H1 (cell line): ENCODE results near the gene DNAH8. TPM values are rescaled to one million over a fixed set of nuclear protein-coding genes. Genes with fewer than 3 reads are reported as not detected.
A peak's percentile ranks its signal among the peaks of the same experiment; 100 is the strongest.

Experiments
- CTCF ChIA-PET: fragments of 300-600 bp; sonication (Branson Sonifier 250); formaldehyde crosslinking; loops from one replicate; lab custom pipeline; 2021; ENCODE audit not compliant: partially characterized antibody; lab: Charles Lee
- POLR2A ChIA-PET: fragments of 300-600 bp; sonication (Branson Sonifier 250); formaldehyde crosslinking; loops from one replicate; lab custom pipeline; 2021; ENCODE audit warnings: inconsistent platforms; ENCODE audit not compliant: partially characterized antibody; lab: Charles Lee
- DNase-seq, 2 experiments: peaks; one replicate each; pipeline versions ENCODE4 v3.0.0 to v3.0.0-alpha.2; 2010 to 2022; ENCODE audit warnings: low spot score in 2 of 2, low read depth in 1 of 2, mixed read lengths in 1 of 2
- FAIRE-seq: peaks from 2 replicates; lab custom pipeline; 2011; peaks lifted over from hg19 to GRCh38; lab: Jason Lieb, UNC
- H2AFZ ChIP-seq: 2 replicates; pipeline ENCODE4 v1.8.1; 2012; ENCODE audit warnings: low read length, inconsistent platforms
- H2AK5ac ChIP-seq: 2 replicates; pipeline ENCODE4 v1.6.1; 2013; ENCODE audit warnings: low read depth, low read length
- H2BK120ac ChIP-seq: replicated peaks from 2 replicates; pipeline ENCODE3; 2013; ENCODE audit warnings: low read depth, low read length, inconsistent platforms
- H2BK12ac ChIP-seq: 2 replicates; pipeline ENCODE4 v1.6.1; 2013; ENCODE audit warnings: low read depth, low read length
- H2BK15ac ChIP-seq: 2 replicates; pipeline ENCODE4 v1.6.1; 2013; ENCODE audit warnings: low read length
- H2BK20ac ChIP-seq: 2 replicates; pipeline ENCODE4 v1.6.1; 2013; ENCODE audit warnings: low read length
- H2BK5ac ChIP-seq: 2 replicates; pipeline ENCODE4 v1.6.1; 2013; ENCODE audit warnings: low read depth, low read length
- H3K14ac ChIP-seq: 2 replicates; pipeline ENCODE4 v1.6.1; 2013; ENCODE audit warnings: inconsistent platforms; ENCODE audit not compliant: insufficient read length
- H3K18ac ChIP-seq: 2 replicates; pipeline ENCODE4 v1.6.1; 2013; ENCODE audit warnings: low read length; ENCODE audit errors: extremely low read depth
- H3K23ac ChIP-seq: 2 replicates; pipeline ENCODE4 v1.6.1; 2013; ENCODE audit warnings: inconsistent platforms; ENCODE audit not compliant: insufficient read length
- H3K23me2 ChIP-seq: 2 replicates; pipeline ENCODE4 v1.6.1; 2013; ENCODE audit warnings: low read depth, low read length
- H3K27ac ChIP-seq: 2 replicates; pipeline ENCODE4 v1.6.1; 2011; ENCODE audit warnings: low read depth, low read length, inconsistent platforms
- H3K27me3 ChIP-seq, 4 experiments: replicated peaks in 1 of 4; 1 replicate in 1 of 4; 2 replicates in 3 of 4; pipeline versions ENCODE4 v1.6.1 to v1.8.1; 2011 to 2013; ENCODE audit warnings: low read length in 3 of 4, mild to moderate bottlenecking in 3 of 4, inconsistent platforms in 2 of 4, mixed read lengths in 2 of 4, moderate library complexity in 1 of 4; ENCODE audit not compliant: control insufficient read depth in 3 of 4, insufficient read depth in 3 of 4; ENCODE audit errors: extremely low read depth in 1 of 4
- H3K36me3 ChIP-seq, 4 experiments: 2 replicates each; pipeline versions ENCODE4 v1.6.1 to v1.8.1; 2011 to 2013; ENCODE audit warnings: mild to moderate bottlenecking in 4 of 4, low read length in 3 of 4, moderate library complexity in 2 of 4, control low read depth in 1 of 4, inconsistent platforms in 1 of 4; ENCODE audit not compliant: insufficient read depth in 4 of 4, control insufficient read depth in 2 of 4
- H3K4ac ChIP-seq: replicated peaks from 2 replicates; pipeline ENCODE3; 2013; ENCODE audit warnings: low read length, low read depth, mixed read lengths, inconsistent platforms; ENCODE audit not compliant: insufficient read length
- H3K4me1 ChIP-seq, 4 experiments: replicated peaks in 1 of 4; 1 replicate in 1 of 4; 2 replicates in 3 of 4; pipeline versions ENCODE4 v1.6.1 to v1.8.1; 2011 to 2013; ENCODE audit warnings: low read length in 3 of 4, inconsistent platforms in 2 of 4, mixed read lengths in 1 of 4; ENCODE audit not compliant: insufficient read depth in 4 of 4, control insufficient read depth in 3 of 4
- H3K4me2 ChIP-seq, 2 experiments: 2 replicates each; pipeline versions ENCODE4 v1.6.1 to v1.8.1; 2011 to 2013; ENCODE audit warnings: low read depth in 2 of 2, low read length in 2 of 2, control low read depth in 1 of 2, inconsistent platforms in 1 of 2, mild to moderate bottlenecking in 1 of 2; ENCODE audit not compliant: insufficient read depth in 1 of 2
- H3K4me3 ChIP-seq, 4 experiments: fragments of 200-600, 300-600 bp in 1 of 4; sonication (generic), shearing (Covaris generic), sonication (Bioruptor Twin) in 1 of 4; 2 replicates each; pipeline versions ENCODE4 v1.5.1 to v1.8.1; 2011 to 2016; ENCODE audit warnings: low read length in 4 of 4, low read depth in 3 of 4, control low read depth in 2 of 4, inconsistent platforms in 2 of 4, mild to moderate bottlenecking in 2 of 4, mixed read lengths in 1 of 4, moderate library complexity in 1 of 4; ENCODE audit not compliant: insufficient read depth in 2 of 4; ENCODE audit errors: extremely low read depth in 1 of 4
- H3K56ac ChIP-seq: replicated peaks from 2 replicates; pipeline ENCODE3; 2013; ENCODE audit warnings: low read depth, mild to moderate bottlenecking, mixed read lengths, low read length, inconsistent platforms; ENCODE audit not compliant: insufficient read length
- H3K79me1 ChIP-seq: 2 replicates; pipeline ENCODE4 v1.6.1; 2013; ENCODE audit warnings: low read depth, low read length, control low read depth
- H3K79me2 ChIP-seq, 2 experiments: 2 replicates each; pipeline versions ENCODE4 v1.6.1 to v1.8.1; 2012 to 2013; ENCODE audit warnings: low read length in 2 of 2, mild to moderate bottlenecking in 2 of 2, inconsistent platforms in 1 of 2; ENCODE audit not compliant: insufficient read depth in 2 of 2, control insufficient read depth in 1 of 2
- H3K9ac ChIP-seq, 4 experiments: replicated peaks in 1 of 4; 1 replicate in 1 of 4; 2 replicates in 3 of 4; pipeline versions ENCODE4 v1.6.1 to v1.8.1; 2011 to 2013; ENCODE audit warnings: low read depth in 3 of 4, low read length in 3 of 4, control low read depth in 2 of 4, mild to moderate bottlenecking in 2 of 4, moderate library complexity in 2 of 4, inconsistent platforms in 1 of 4; ENCODE audit errors: extremely low read depth in 1 of 4
- H3K9me3 ChIP-seq, 2 experiments: 2 replicates each; pipeline versions ENCODE4 v1.6.1 to v1.8.1; 2012 to 2013; ENCODE audit warnings: mild to moderate bottlenecking in 2 of 2, moderate library complexity in 2 of 2, control low read depth in 1 of 2, inconsistent platforms in 1 of 2, low read depth in 1 of 2, low read length in 1 of 2, mixed read lengths in 1 of 2; ENCODE audit not compliant: insufficient read depth in 2 of 2
- H4K20me1 ChIP-seq, 2 experiments: replicated peaks in 1 of 2; 2 replicates each; pipeline versions ENCODE3 to v1.8.1; 2011 to 2013; ENCODE audit warnings: inconsistent platforms in 2 of 2, low read length in 2 of 2, mild to moderate bottlenecking in 1 of 2; ENCODE audit not compliant: insufficient read depth in 2 of 2, control insufficient read depth in 1 of 2
- H4K5ac ChIP-seq: 2 replicates; pipeline ENCODE4 v1.6.1; 2013; ENCODE audit warnings: low read length, low read depth, mixed read lengths, inconsistent platforms; ENCODE audit not compliant: insufficient read length
- H4K8ac ChIP-seq: 2 replicates; pipeline ENCODE4 v1.8.0; 2013; ENCODE audit warnings: mild to moderate bottlenecking, moderate library complexity, low read length, inconsistent platforms; ENCODE audit not compliant: insufficient read depth; ENCODE audit errors: extremely low read depth
- H4K91ac ChIP-seq: replicated peaks from 2 replicates; pipeline ENCODE3; 2013; ENCODE audit warnings: low read length, mixed read lengths, inconsistent platforms; ENCODE audit not compliant: insufficient read length
- ATF2 ChIP-seq: IDR thresholded peaks from 2 replicates; pipeline ENCODE4 v1.6.1; 2012; ENCODE audit warnings: low read length, inconsistent platforms
- EZH2 ChIP-seq: fragments of 200-600 bp; sonication (generic); IDR thresholded peaks from 2 replicates; pipeline ENCODE4 v1.7.1; 2012; ENCODE audit warnings: low read depth, mild to moderate bottlenecking, moderate library complexity, low read length, inconsistent platforms; ENCODE audit not compliant: severe bottlenecking
- MAFK ChIP-seq: IDR thresholded peaks from 2 replicates; pipeline ENCODE4 v1.6.1; 2012; ENCODE audit warnings: low read depth, mild to moderate bottlenecking, improper control_type of control experiment, low read length
- SAP30 ChIP-seq: fragments of 300-600 bp; sonication (generic); IDR thresholded peaks from 2 replicates; pipeline ENCODE4 v1.7.1; 2012; ENCODE audit warnings: low read length, moderate library complexity, mild to moderate bottlenecking, inconsistent platforms; ENCODE audit not compliant: insufficient read depth, insufficient replicate concordance
- SP2 ChIP-seq: IDR thresholded peaks from 2 replicates; pipeline ENCODE4 v1.6.1; 2012; ENCODE audit warnings: mild to moderate bottlenecking, low read length, inconsistent platforms
- WGBS, 2 experiments: shearing (Covaris generic) in 1 of 2; methylation state at CpG; one replicate each; pipeline versions ENCODE4 v1.1.6 to v1.1.7; 2013 to 2015; ENCODE audit warnings: low lambda C conversion rate in 2 of 2, mixed read lengths in 2 of 2, inconsistent platforms in 1 of 2, low coverage in 1 of 2, missing lambda C conversion rate in 1 of 2; ENCODE audit not compliant: insufficient replicate concordance in 2 of 2, insufficient coverage in 1 of 2, insufficient read length in 1 of 2; ENCODE audit errors: extremely low coverage in 1 of 2, missing lambda C conversion rate in 1 of 2; 5-methylcytosine and 5-hydroxymethylcytosine counted together
- polyA plus RNA-seq, 7 experiments: library from polyadenylated mRNA; depleted of rRNA in 3 of 7; stranded (reverse) in 5 of 7; unstranded in 2 of 7; fragments of >200 nt in 5 of 7; fragments of 200-250 nt in 2 of 7; gene quantifications; 1 replicate in 5 of 7; 2 replicates in 1 of 7; 4 replicates in 1 of 7; pipeline versions ENCODE4 v1.2.1 to v1.2.3, GENCODE V29; 2011 to 2013; ENCODE audit warnings: missing spikeins in 2 of 7, mixed read lengths in 2 of 7
- total RNA-seq: library from RNA; stranded (reverse); fragmentation: NEBNext Ultra II Directional; extraction: Animal tissue kit (Norgen Biotek cat#: 25700); gene quantifications from 2 replicates; pipeline ENCODE4 v1.2.1, GENCODE V29; 2021

Gene DNAH8
- total and polyA plus RNA-seq, 2 of the 8 experiments (the other 6 are each of a cell fraction or from before 2014, with no cell fraction given), result under 0.01 TPM; not detected in 1

GRCh38 chr6:39003492-39003891, 288.4 kb downstream of the DNAH8 start:
- H3K27me3 ChIP-seq, result no peaks in the 10 kb centered on the region; a peak in 1 of 7 replicates
- POLR2A ChIA-PET, result no interaction called here
- no peaks in the 10 kb centered on the region for H3K4me1 ChIP-seq
- no peak overlapping the region for H4K8ac ChIP-seq
- no peak overlapping the region for H4K91ac ChIP-seq
- no peaks in the 10 kb centered on the region for H3K9me3 ChIP-seq
- peak; percentile 31; the same call in 1 of the 2 replicates for TF ChIP-seq MAFK
- no peak for TF ChIP-seq ATF2
- no peak for TF ChIP-seq EZH2
- TF ChIP-seq SAP30, result no peak
- TF ChIP-seq SP2, result no peak
- TF ChIP-seq, all 59 proteins: peak for 1
- 92% methylated on average over 1 of the region's 1 CpG; no CpG with 5 or more reads in 1 of the 2 experiments for WGBS, 2 experiments
- Histone ChIP-seq H2BK12ac (no peak overlapping the region), H3K4me3 (no peak overlapping the region), H3K14ac (no peak overlapping the region), H3K9ac (no peak overlapping the region), H3K18ac (no peak overlapping the region), H3K79me2 (no peaks in the 10 kb centered on the region), H3K4me2 (no peak overlapping the region), H3K23ac (no peak overlapping the region), H2AK5ac (no peak overlapping the region), H2BK120ac (no peak overlapping the region), H2AFZ (no peak overlapping the region), H3K79me1 (no peaks in the 10 kb centered on the region), H2BK5ac (no peak overlapping the region), H4K20me1 (no peaks in the 10 kb centered on the region), H2BK15ac (no peak overlapping the region), H3K27ac (no peak overlapping the region), H3K56ac (no peak overlapping the region), H2BK20ac (no peak overlapping the region), H3K36me3 (no peaks in the 10 kb centered on the region), H3K23me2 (no peaks in the 10 kb centered on the region), H3K4ac (no peak overlapping the region), H4K5ac (no peak overlapping the region)
- DNase-seq (no peak), FAIRE-seq (no peak)
- CTCF ChIA-PET, result interaction anchor here (0.6 to 15.1 kb wide), 36 partner anchors 9 to 1821 kb away, joined by 3 to 250 read pairs (median 8); no protein-coding TSS in a partner anchor
